Central memory CD4-positive, alpha-beta T cell (primary cell): ENCODE results near the gene SLC51B.
"Not testable (repeated sequence)": the region's sequence is repeated elsewhere in the genome, so short reads cannot be mapped to it uniquely, and the experiment has no call there.

Experiments used
- DNase-seq: peaks from one replicate; pipeline ENCODE4 v3.0.0; 2022

Gene SLC51B

DNA sequence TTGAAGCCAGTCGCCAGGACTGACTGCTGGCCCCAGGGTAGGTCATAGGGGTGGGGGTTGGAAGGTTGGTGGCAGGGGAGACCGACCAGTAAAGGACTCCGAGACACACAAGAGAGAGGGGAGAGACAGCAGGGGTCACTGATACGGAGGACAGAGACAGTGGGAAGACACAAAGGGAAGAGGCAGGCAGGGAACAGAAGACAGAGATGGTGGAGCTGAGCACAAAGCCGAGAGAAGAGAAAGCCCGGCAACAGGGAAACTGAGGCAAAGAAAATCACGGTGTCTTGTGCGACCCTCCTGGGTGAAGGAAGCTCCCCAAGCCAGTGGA is 22.1 kb downstream of the SLC51B start:
- no peak for DNase-seq

GRCh38 chr15:65067645-65068402 is 22.6 kb downstream of the SLC51B start, which contains the start of gene RASL12:
Gene RASL12, minus strand, starts transcription at chr15:65067991. Its CDS starts 156 bp downstream, at chr15:65067835.
- DNase-seq = no peak

DNA sequence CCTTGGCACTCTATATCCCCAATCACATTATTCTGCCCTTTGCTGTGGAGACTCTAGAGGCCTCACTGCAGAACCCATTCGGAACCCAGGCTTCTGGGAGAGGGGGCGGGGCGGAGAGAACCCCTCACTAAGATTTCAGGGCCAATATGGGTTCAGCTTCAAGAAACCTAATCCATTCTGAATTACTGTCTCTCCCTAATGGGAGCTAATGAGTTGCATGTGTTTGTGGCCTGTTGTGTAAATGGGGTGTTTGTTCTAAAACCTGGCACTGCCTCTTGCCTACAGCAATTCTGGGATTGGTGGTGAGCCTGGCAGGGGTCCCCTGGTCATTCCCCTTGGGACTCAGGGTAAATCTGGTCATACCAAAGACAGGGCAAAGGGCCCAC is 23.2 kb downstream of the SLC51B start:
- DNase-seq = no peak

DNA sequence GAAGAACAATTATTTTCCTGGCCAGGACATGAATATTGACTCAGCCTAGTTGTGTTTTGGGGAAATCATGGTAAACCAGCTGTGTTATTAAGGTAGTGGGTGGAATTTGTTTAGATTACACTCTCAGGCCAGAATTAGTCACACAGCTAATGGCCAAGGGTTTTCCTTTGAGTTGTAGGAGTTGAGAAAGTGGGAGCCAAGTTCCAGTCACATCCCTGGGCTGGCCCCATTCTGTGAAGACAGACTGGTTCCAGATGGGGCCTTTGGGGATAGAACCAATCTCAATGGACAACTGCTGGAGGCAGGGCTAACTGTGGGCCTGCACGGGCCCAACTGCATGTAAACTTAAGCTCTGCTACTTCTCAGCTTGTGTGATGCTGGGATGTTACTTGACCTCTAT is 24.0 kb downstream of the SLC51B start:
- no peak for DNase-seq

- no peak for DNase-seq
Observed at GRCh38 chr15:65069779-65070546, 24.8 kb downstream of the SLC51B start.

DNA sequence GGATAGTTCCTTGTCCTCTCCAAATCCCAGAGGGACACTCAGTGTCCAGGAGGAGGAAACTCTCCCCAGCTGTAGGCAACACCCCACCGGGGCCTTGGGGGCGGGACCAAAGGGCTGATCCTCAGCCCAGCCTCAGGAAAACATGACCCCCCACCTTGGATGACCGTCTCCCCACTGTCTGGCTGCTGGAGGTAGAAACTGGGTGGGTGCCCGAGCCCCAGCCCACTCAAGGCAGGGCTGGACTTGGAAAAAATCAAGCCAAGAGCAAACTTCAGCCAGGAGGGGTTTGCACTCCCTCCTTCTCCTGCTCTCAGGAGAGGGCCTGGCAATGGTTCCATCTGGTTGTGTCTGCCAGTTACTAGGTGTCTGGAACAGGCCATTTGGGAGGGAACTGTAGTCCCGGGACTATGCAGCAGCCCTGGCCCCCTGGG is 26.2 kb downstream of the SLC51B start:
- DNase-seq = no peak

DNA sequence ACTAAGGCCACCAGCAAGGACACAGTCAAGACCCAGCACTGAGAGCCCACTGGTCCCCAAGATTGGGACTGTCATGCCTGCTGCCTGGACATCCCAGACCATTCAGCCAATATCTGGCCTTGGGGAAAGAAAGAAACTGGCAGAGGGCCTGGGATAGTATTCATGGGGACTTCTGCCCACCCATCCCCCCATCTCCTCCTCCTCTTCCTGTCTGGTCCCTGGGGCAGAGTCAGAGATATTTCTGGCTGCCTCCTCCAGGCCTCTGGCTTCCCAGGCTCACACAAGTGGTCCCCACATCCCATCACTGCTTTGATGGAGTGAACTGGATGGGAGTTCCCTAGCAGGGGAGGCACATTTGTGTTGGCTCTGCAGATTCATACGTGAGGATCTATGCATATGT is 26.8 kb downstream of the SLC51B start:
- DNase-seq = no peak

DNA sequence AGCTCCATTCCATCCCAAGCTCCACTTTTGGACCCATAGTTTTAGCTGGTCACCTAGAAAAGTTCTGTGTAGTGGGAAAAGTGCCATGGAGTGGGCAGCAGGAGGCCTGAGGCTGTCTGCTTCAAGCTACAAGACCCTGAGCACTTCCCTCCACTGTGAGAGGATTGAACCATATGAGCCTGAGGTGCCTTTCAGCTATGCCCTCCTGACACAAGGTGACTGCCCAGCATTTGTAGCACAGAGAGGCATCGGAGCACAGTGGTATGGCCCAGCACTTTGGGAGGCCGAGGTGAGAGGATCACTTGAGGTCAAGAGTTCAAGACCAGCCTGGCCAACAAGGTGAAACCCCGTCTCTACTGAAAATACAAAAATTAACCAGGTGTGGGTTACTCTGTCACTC is 27.4 kb downstream of the SLC51B start:
- DNase-seq = no peak

GRCh38 chr15:65074946-65075345 is 29.8 kb downstream of the SLC51B start:
- DNase-seq = not testable (repeated sequence)

- not testable (repeated sequence) for DNase-seq
Observed at GRCh38 chr15:65075607-65076395, 30.6 kb downstream of the SLC51B start.

- no peak for DNase-seq
Observed at GRCh38 chr15:65076486-65077290, 31.5 kb downstream of the SLC51B start, which contains the start of gene KBTBD13. Gene KBTBD13, plus strand, starts transcription at chr15:65076746. Its CDS starts 70 bp downstream, at chr15:65076816.

DNA sequence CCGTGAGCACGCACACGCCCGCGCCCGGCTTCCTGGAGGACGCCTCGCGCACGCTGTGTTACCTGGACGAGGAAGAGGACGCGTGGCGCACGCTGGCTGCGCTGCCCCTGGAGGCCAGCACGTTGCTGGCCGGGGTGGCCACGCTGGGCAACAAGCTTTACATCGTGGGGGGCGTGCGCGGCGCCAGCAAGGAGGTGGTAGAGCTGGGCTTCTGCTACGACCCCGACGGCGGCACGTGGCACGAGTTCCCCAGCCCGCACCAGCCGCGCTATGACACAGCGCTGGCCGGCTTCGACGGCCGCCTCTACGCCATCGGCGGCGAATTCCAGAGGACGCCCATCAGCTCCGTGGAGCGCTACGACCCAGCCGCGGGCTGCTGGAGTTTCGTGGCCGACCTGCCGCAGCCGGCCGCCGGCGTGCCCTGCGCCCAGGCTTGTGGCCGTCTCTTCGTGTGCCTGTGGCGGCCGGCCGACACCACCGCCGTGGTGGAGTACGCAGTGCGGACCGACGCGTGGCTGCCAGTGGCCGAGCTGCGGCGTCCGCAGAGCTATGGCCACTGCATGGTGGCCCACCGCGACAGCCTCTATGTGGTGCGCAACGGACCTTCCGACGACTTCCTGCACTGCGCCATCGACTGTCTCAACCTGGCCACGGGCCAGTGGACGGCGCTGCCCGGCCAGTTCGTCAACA is 32.2 kb downstream of the SLC51B start:
- no peak for DNase-seq

- peak; percentile 33 for DNase-seq
Observed at GRCh38 chr15:65077981-65078352, 32.8 kb downstream of the SLC51B start.

- no peak for DNase-seq
Observed at GRCh38 chr15:65079580-65079979, 34.4 kb downstream of the SLC51B start.

GRCh38 chr15:65081270-65081669 is 36.1 kb downstream of the SLC51B start:
- no peak for DNase-seq

DNA sequence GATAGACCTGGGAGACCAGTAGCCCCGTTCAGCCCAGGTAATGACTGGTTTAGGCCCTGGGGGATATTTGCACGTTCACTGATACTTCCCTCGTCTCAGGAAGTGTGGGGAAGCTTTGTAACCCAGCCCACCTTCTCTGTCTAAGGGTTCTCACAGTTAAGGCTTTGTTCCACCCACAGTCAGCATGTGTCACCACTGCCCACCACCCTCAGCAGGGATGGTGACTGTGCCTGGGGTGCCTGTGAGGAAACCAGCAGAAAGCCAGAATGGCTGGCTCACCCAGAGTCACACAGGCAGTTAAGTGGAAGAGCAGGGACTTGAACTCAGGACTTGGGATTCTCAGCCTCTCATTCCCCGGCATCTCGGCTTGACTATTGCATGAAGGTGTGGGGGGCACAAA is 36.6 kb downstream of the SLC51B start:
- DNase-seq = no peak

DNA sequence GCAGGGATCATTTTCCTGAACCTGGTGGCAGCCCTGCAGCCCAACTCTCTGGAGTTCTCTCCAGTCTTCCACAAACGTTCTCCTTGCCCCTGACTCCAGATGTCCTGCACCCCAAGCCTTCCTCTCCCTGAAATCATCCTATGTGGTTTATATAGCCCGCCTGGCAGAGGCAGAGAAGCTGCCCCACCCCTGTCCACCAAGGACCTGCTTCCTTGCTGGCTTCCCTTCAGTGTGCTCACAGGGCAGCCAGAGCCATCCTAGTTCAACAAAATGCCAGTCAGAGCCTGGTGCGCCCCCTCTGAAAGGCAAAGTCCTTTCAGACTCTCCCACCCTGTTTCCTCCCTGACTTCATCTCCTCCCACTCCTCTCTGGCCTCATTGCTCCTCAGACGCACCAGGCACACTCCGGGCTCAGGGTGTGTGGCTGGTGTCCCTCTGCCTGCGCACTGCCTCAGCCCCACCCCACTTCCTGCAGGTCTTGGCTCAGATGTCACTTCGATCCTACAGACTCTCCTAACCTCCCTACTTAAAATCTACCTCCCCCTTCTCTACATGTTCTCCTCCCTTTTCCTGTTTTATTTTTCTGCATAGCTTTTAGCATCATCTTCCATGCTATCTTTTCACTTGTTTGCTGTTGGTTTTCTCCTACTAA is 37.2 kb downstream of the SLC51B start:
- DNase-seq = no peak

DNA sequence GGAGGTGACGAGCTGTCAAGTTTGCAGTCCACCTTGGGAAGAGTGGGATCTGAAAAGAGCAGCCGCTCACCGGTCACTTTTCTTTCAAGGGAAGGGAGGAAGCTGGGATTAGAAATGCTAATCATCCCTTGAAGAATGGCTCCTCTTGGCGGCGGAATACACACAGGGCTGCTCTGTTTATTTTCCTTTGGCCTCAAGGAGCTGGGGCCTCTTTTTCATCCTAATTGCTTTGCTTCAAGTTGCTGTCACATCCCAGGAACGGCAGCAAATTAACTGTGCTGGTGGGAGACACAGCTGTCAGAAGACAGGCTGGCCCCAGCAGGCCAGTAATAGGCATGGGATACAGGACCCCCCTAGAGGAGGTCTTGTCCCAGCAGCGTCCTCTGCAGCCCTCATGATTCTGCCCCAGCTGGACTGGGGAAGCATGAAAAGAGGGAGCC is 38.1 kb downstream of the SLC51B start:
- no peak for DNase-seq

DNA sequence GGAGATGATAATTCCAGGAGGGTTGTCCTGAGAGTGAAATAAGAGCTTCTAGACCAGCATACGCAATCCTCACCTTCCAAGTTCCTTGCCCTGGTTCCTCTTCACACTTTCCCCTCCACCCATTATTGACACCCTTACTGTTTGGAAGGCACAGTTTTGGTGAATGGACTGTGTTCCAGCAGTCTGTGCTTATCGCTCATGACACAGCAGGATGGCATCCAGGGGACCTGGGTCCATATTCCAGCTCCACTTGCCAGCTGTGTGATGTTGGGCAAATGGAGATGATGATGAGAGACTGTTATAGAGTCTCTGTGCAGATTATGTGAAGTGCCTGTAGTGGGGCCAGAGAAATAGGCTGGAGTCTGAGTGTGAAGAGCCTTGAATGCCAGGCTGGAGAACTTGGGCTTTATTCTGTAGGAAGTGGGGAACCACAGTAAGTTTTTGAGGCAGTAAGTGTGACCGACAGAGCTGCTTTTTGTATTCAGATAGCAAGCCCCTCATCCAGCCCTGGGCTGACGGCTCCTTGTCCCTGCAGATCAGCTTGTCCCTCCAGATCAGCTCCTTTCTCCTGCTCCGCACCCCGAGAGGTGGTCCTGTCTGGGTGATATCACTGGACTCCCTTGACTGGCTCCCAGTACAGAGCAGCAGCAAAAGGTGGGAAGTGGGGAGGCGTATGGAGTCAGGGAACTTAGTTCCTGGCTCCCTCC is 39.5 kb downstream of the SLC51B start:
- DNase-seq = no peak

- DNase-seq = no peak
Observed at GRCh38 chr15:65085207-65085753, 40.1 kb downstream of the SLC51B start.
